GM12873 (cell line): Measurements from ENCODE around the gene SERPINF2.
A peak's percentile ranks its signal among the peaks of the same experiment; 100 is the strongest.

ENCODE experiments used
- CTCF ChIP-seq: IDR thresholded peaks from 2 replicates; pipeline ENCODE4 v1.5.1; 2012; ENCODE audit warnings: low read depth, mild to moderate bottlenecking, moderate library complexity, low read length, control low read depth; ENCODE audit not compliant: insufficient read depth; ENCODE audit errors: missing control alignments

SERPINF2 gene

GRCh38 chr17:1762901-1763898, 20.5 kb downstream of the SERPINF2 start:
- no peak for TF ChIP-seq CTCF

GRCh38 chr17:1764284-1764683, 21.6 kb downstream of the SERPINF2 start:
- no peak for TF ChIP-seq CTCF

GRCh38 chr17:1765576-1765975, 22.9 kb downstream of the SERPINF2 start:
- TF ChIP-seq CTCF = no peak

- TF ChIP-seq CTCF = no peak
Measured at GRCh38 chr17:1766382-1767135, 23.9 kb downstream of the SERPINF2 start.

GRCh38 chr17:1767358-1767757, 24.7 kb downstream of the SERPINF2 start:
- peak; percentile 15 for TF ChIP-seq CTCF

GRCh38 chr17:1769822-1770477, 27.3 kb downstream of the SERPINF2 start:
- no peak for TF ChIP-seq CTCF
